HUES6 (cell line): ENCODE data around the gene RFC2.

Source experiments
- H3K27ac ChIP-seq: 2 replicates; pipeline ENCODE4 v1.7.0; 2013; ENCODE audit warnings: low read depth, mild to moderate bottlenecking, low read length, inconsistent platforms
- H3K27me3 ChIP-seq: 2 replicates; pipeline ENCODE4 v1.6.1; 2013; ENCODE audit warnings: low read length; ENCODE audit not compliant: control insufficient read depth, insufficient read depth
- H3K36me3 ChIP-seq: 2 replicates; pipeline ENCODE4 v1.6.1; 2013; ENCODE audit warnings: low read length; ENCODE audit not compliant: control insufficient read depth, insufficient read depth
- H3K4me1 ChIP-seq: 2 replicates; pipeline ENCODE4 v1.6.1; 2013; ENCODE audit warnings: low read length; ENCODE audit not compliant: control insufficient read depth, insufficient read depth
- H3K4me3 ChIP-seq: 2 replicates; pipeline ENCODE4 v1.5.1; 2013; ENCODE audit warnings: low read depth, low read length
- H3K9ac ChIP-seq: one replicate; pipeline ENCODE4 v1.6.1; 2013; ENCODE audit warnings: mild to moderate bottlenecking, low read length
- H3K9me3 ChIP-seq: 2 replicates; pipeline ENCODE4 v1.6.1; 2013; ENCODE audit warnings: low read depth, low read length; ENCODE audit not compliant: control insufficient read depth, insufficient read depth

RFC2 gene

DNA sequence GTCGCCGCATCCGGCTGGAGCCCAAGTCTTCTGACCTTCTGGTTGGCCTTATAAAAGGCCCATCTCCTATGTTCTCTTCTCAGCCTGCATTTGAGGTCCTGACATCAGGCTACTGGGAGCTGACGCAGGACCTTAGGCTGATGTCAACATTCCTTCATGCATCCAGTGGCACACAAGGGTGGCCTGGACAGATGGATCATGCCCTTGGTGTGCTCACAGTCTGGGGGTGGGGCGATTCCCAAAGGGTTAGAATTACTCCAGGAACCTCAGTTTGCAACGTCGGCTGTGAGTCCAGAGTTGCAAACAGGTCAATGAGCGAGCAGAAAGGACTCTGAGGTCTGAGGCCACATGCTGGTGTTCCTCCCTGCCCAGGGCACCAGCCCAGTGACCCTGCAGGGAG lies 26.8 kb upstream of the RFC2 start:
- Histone ChIP-seq H3K27ac (no peak overlapping the region; the same call in 1 of the 2 replicates), H3K9ac (peak overlapping the region; percentile 0), H3K36me3 (no peaks in the 10 kb centered on the region), H3K4me1 (peaks cover 42% of the 10 kb centered on the region), H3K4me3 (no peak overlapping the region), H3K27me3 (no peaks in the 10 kb centered on the region), H3K9me3 (no peaks in the 10 kb centered on the region)

DNA sequence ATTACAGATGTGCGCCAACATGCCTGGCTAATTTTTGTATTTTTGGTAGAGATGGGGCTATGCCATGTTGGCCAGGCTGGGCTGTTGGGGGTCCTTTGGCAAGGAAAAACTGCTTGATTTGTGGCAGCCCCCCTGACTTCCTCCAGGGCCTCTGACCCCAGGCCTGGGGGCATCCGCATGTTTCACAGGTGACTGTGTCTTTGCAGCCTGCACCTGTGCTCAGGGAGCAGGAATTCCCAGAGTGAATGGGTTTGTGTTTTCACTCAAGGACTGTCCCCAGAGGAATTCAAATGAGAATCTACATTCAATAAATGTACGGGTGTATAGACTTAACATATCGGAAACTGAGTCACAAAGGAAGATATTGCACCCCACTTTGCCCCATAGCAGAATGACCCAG lies 23.4 kb upstream of the RFC2 start:
- Histone ChIP-seq H3K4me3 (no peak overlapping the region), H3K9me3 (no peaks in the 10 kb centered on the region), H3K36me3 (no peaks in the 10 kb centered on the region), H3K27ac (no peak overlapping the region), H3K4me1 (peaks cover 35% of the 10 kb centered on the region), H3K27me3 (no peaks in the 10 kb centered on the region), H3K9ac (no peak overlapping the region)

DNA sequence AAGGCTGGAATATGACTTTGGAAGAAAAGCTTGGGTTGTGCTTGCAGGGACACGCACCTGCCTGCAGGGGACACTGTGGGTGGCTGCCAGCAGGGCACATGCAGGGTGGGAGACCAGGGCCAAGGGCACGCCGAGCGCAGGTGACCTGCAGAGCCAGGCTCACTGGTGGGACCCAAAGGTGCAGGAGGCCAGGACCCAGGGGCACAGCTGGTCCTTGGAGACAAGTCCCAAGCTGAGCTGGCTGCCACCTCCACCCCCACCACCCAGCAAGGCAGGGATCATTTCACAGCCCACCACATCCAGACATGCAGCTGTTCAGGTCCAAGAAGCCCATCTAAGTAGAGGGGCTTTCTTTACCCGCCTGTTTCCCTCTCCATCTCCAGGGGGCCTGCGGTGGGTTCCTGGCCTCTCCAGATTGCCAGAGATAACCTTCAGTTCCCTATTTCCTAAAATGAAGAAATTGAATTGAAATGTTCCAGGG lies 21.2 kb upstream of the RFC2 start:
- no peak overlapping the region for H3K4me3 ChIP-seq
- no peak overlapping the region for H3K27ac ChIP-seq
- H3K9ac ChIP-seq, result no peak overlapping the region
- peaks cover 32% of the 10 kb centered on the region for H3K4me1 ChIP-seq
- no peaks in the 10 kb centered on the region for H3K36me3 ChIP-seq
- H3K9me3 ChIP-seq, result no peaks in the 10 kb centered on the region
- no peaks in the 10 kb centered on the region for H3K27me3 ChIP-seq

DNA sequence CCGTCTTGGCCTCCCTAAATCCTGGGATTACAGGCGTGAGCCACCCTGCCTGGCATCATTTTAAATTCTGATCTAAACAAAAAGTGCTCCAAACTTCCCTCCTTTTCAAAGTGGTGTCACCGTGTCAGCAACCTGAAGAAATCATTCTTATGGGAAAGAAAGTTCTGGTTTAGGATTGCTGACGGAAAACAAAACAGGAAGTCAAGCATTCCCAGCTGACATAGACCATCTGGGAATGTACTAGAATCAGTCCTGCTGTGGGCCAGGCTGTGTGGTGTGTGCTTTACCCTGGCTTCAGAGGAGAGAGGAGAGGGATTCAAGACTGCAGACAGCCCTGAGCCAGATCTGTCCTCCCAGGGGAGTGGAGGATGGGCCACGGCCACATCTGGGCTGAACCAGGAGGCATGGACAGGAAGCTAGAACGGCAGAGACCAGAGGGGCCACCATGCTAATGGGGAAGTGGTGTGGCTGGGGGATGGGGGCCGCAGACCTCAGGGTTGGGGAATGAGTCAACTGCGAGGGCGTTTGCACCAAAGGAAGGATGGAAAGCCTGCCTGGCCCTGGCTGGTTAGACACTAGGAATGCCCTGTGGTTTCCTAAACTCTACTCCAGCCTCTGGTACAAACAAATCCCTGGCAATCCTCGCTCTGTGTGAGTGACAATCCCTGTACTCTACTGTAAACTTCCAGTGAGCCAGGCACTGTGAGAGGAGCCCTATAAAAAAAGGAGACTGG lies 18.3 kb upstream of the RFC2 start:
- H3K9ac ChIP-seq, result peak overlapping the region; percentile 55
- H3K9me3 ChIP-seq, result no peaks in the 10 kb centered on the region
- no peaks in the 10 kb centered on the region for H3K36me3 ChIP-seq
- H3K4me3 ChIP-seq, result no peak overlapping the region
- H3K4me1 ChIP-seq, result peaks cover 23% of the 10 kb centered on the region
- no peaks in the 10 kb centered on the region for H3K27me3 ChIP-seq
- H3K27ac ChIP-seq, result peak overlapping the region; percentile 33; the same call in 1 of the 2 replicates

DNA sequence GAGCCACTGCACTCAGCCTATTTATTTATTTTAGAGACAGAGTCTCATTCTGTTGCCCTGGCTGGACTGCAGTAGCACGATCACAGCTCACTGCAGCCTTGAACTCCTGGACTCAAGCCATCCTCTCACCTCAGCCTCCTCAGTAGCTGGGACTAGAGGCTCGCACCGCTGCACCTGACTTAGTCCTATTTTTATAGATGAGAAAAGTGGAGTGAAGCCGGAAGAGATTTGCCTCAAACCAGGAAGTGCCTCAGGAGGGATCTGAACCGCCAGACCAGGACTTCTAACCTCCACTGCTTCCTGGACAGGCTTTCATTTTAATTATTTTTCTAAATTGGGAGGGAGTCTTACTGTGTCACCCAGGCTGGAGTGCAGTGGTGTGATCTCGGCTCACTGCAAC lies 17.5 kb upstream of the RFC2 start:
- Histone ChIP-seq H3K27me3 (no peaks in the 10 kb centered on the region), H3K36me3 (no peaks in the 10 kb centered on the region), H3K4me3 (no peak overlapping the region), H3K4me1 (peaks cover 21% of the 10 kb centered on the region), H3K9me3 (no peaks in the 10 kb centered on the region), H3K9ac (no peak overlapping the region), H3K27ac (no peak overlapping the region)

DNA sequence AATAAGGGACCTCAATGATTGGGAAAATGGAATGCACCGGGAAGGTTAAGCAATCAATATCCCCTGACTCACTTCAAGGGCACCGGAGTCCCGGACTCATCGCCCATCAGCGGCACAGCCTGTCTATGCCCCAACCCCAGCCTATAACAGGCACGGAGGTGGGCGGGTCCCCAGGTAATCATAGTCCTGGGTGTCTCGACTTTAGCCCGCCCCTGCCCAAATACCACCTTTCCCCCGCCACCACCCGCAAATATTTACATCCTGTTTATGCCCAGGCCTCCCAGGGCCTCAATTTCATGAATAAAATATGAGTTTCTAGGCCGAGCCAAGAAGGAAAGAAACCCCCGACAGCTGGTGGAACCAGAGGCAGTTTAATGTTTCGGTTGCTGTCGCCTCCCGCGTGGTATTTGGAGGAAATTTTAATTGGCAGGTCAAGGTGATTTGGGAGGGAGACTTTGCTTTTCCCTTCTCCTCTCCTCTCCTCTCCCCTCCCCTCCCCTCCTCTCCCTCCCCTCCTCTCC lies 15.6 kb upstream of the RFC2 start:
- H3K9me3 ChIP-seq, result no peaks in the 10 kb centered on the region
- no peak overlapping the region for H3K9ac ChIP-seq
- H3K27ac ChIP-seq, result no peak overlapping the region
- H3K4me3 ChIP-seq, result peak overlapping the region; percentile 48
- no peaks in the 10 kb centered on the region for H3K36me3 ChIP-seq
- H3K4me1 ChIP-seq, result peaks cover 17% of the 10 kb centered on the region
- H3K27me3 ChIP-seq, result no peaks in the 10 kb centered on the region

DNA sequence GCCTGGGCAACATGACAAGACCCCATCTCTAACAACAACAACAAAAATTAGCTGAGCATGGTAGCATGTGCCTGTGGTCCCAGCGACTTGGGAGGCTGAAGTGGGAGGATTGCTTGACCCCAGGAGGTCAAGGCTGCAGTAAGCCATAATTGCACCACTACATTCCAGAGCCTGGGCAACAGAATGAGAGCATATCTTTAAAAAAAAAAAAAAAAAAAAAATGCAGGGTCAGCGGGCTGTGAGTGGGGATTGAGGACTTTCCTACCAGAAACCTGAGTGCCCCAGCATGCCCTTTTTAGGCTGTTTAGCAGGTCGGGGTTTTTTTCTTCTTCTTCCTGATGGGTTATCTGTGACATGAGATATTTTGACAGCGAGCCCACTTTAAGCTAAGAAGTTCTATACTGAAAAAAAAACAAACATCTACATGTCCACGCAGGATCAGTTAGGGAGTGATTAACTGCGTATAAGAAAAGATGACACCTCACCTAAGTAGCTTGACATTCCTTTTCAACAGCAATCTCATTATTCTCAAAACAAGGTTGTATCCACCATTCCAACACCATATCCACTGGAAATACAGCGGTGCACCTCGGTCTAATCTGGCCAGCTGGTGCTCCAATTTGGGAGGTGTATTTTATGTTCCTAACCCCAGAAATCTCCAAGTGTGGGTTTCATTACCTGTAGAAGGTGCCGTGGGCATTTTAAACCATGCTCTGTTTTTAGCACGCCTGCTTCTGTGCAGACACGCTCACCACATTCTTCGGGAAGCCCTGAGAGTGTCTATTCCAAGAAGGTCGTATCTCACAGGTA lies 13.8 kb upstream of the RFC2 start:
- H3K4me3 ChIP-seq, result no peak overlapping the region

DNA sequence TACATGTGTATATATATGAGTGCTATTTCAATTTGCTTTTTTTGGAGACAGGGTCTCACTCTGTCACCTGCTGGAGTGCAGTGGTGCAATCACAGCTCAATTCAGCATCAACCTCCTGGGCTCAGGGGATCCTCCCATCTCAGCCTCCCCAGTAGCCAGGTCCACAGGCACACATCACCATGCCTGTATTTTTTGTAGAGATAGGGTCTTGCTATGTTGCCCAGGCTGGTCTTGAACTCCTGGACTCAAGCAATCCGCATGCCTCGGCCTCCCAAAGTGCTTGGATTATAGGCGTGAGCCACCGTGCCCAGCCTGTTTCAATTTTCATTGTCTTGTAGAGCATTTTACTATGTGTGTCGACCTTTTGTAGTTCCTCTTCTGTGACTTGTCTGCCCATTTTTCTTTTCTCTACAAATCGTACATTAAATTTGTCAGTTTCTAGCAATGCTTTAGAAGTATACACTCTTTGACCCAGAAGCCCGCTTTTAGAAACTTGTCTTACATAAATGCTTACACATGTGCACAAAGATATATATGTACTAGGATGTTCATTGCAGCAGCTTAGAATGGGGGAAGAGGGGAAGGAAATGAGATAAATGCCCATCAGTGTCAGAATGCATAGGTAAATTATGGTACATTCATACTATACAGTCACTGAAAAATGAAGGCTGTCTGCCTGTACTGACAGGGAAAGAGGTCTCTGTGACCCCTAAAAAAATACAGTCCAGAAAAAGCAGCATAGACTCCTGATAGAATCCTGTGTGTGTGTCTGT lies 12.2 kb upstream of the RFC2 start:
- Histone ChIP-seq H3K27ac (no peak overlapping the region), H3K4me3 (no peak overlapping the region), H3K9me3 (no peaks in the 10 kb centered on the region), H3K27me3 (no peaks in the 10 kb centered on the region), H3K9ac (no peak overlapping the region), H3K4me1 (peaks cover 9% of the 10 kb centered on the region; the same call in 1 of the 2 replicates), H3K36me3 (no peaks in the 10 kb centered on the region)

More for the DNA sequence above, 13.8 kb upstream of the RFC2 start:
- Histone ChIP-seq H3K9me3 (no peaks in the 10 kb centered on the region), H3K27me3 (no peaks in the 10 kb centered on the region), H3K9ac (no peak overlapping the region), H3K4me1 (peaks cover 17% of the 10 kb centered on the region), H3K27ac (no peak overlapping the region), H3K36me3 (no peaks in the 10 kb centered on the region)

DNA sequence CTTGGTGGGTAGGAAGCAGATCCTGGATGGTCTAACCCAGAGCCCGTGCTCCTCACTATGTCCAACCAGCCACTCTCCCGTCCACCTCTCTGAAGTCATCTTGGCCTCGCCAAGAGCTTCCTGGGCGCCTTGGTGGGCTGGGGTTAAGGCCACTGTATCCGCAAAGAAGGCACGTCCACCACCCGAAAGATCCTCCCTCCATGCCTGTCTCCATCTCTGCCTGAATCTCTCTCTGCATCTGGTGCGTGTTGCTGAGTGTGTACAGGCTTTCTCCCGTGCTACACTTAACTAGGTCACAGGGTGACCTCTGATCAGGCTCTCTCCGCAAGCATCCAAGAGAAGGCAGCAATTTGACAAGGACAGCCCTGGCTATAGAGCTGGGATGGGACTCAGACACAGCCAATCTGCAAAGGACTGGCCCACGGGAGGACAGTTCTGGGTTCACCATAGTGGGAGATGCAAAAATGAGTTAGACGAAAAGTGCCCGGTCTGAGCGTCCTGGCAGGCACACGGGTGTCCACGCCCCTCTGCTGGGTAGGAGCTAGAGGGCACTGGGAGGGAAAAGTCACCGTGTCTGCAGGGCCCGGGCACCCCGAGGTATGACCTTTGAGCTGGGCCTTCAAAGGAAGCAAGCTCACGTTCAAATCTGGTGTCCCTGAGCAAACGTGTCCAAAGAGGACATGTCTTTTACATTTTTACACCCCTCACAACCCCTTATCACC lies 9.4 kb upstream of the RFC2 start:
- Histone ChIP-seq H3K4me3 (no peak overlapping the region), H3K9ac (no peak overlapping the region), H3K27me3 (no peaks in the 10 kb centered on the region), H3K9me3 (no peaks in the 10 kb centered on the region), H3K36me3 (no peaks in the 10 kb centered on the region), H3K4me1 (peaks cover 7% of the 10 kb centered on the region; the same call in 1 of the 2 replicates), H3K27ac (no peak overlapping the region)

DNA sequence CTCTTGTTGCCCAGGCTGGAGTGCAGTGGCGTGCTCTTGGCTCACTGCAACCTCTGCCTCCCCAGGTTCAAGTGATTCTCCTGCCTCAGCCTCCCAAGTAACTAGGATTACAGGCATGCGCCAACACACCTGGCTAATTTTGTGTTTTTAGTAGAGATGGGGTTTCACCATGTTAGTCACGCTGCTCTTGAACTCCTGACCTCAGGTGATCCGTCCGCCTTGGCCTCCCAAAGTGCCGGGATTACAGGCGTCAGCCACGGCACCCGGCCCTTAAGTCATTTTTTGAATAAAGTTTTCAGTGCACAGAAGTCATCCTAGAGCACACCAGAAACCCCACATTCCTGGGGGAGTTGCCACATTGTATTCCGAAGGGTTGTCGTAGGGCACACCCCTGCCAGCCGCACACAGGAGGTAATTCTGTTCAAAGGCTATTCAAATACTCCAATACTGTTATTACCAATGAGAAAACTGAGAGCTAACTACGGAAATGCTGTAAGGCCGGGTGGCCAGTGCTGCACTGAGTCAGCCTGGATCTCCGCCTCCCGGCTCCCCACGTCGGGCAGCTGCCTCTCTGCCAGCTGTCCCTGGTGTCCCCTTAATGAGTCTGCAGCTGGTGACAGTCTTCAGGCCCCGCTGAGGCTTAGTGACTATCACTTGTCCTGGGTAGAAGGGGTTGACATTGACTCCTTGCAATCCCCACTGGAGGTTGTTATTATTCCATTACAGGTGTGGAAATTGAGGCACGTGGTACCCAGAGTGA lies 8.6 kb upstream of the RFC2 start:
- no peak overlapping the region for H3K9ac ChIP-seq
- no peaks in the 10 kb centered on the region for H3K4me1 ChIP-seq
- no peak overlapping the region for H3K4me3 ChIP-seq
- H3K9me3 ChIP-seq, result no peaks in the 10 kb centered on the region
- H3K27ac ChIP-seq, result no peak overlapping the region
- no peaks in the 10 kb centered on the region for H3K27me3 ChIP-seq
- H3K36me3 ChIP-seq, result no peaks in the 10 kb centered on the region
